Testis (tissue), 3 donors: ENCODE data around the gene GRM2. TPM values are rescaled to one million over a fixed set of nuclear protein-coding genes. Genes with fewer than 3 reads are reported as not detected.

ENCODE experiments used
- DNase-seq: peaks from one replicate; pipeline ENCODE4 v3.0.0-alpha.2; 2019
- H3K27ac ChIP-seq, 2 donors: fragments of 200-600 bp; sonication (generic); one replicate each; pipeline ENCODE4 v1.5.1; 2019
- H3K27me3 ChIP-seq: fragments of 200-600 bp; sonication (generic); one replicate; pipeline ENCODE4 v1.5.1; 2019
- H3K36me3 ChIP-seq: fragments of 200-600 bp; sonication (generic); one replicate; pipeline ENCODE4 v1.5.1; 2017; ENCODE audit warnings: low read depth; ENCODE audit errors: missing control alignments
- H3K4me1 ChIP-seq: fragments of 200-600 bp; sonication (generic); one replicate; pipeline ENCODE4 v1.5.1; 2019
- H3K4me3 ChIP-seq, 2 donors: fragments of 200-600 bp; sonication (generic); one replicate each; pipeline ENCODE4 v1.5.1; 2017 to 2019
- H3K9me3 ChIP-seq: fragments of 200-600 bp; sonication (generic); one replicate; pipeline ENCODE4 v1.5.1; 2017
- CTCF ChIP-seq, 3 experiments: fragments of 450-650 bp in 2 of 3; fragments of 200-600 bp in 1 of 3; sonication (generic) in 1 of 3; IDR thresholded peaks; one replicate each; pipeline ENCODE4 v1.5.1; 2016 to 2019; ENCODE audit warnings: antibody characterized with exemption in 3 of 3, mild to moderate bottlenecking in 2 of 3, moderate library complexity in 1 of 3
- POLR2A ChIP-seq: fragments of 450-650 bp; IDR thresholded peaks from one replicate; pipeline ENCODE4 v1.6.1; 2017; ENCODE audit warnings: antibody characterized with exemption, mild to moderate bottlenecking, moderate library complexity
- WGBS, 2 donors: methylation state at CpG; one replicate each; pipeline ENCODE4 v1.1.5; 2018; 5-methylcytosine and 5-hydroxymethylcytosine counted together
- intact Hi-C: fragments of 100-400 bp; cut with DNase I; formaldehyde crosslinking; loops from one replicate; pipeline ENCODE4 v1.15.1; 2023; ENCODE audit warnings: low total_unique reads
- polyA plus RNA-seq: library from polyadenylated mRNA; stranded (reverse); fragments of 350-450 nt; fragmentation: Illumina TruSeq; extraction: RNeasy Lipid Tissue Mini Kit (QIAGEN cat#74804); gene quantifications from one replicate; pipeline ENCODE4 v1.2.3, GENCODE V29; 2014; ENCODE audit warnings: low read depth, low replicate concordance; ENCODE audit not compliant: insufficient read depth
- total RNA-seq, 2 donors: library from RNA; depleted of rRNA; stranded (reverse); fragments of >200 nt; gene quantifications; one replicate each; pipeline ENCODE4 v1.2.3, GENCODE V29; 2016

Gene GRM2
- total and polyA plus RNA-seq, 3 donors from 2014 or later, result 10.7 to 34.7 (median 16.9) TPM

GRCh38 chr3:51671734-51672475, 35.0 kb upstream of the GRM2 start:
- TF ChIP-seq POLR2A (peak; percentile 4), CTCF (IDR thresholded peaks at IDR 0.05) (no peak)
- Histone ChIP-seq H3K4me1 (peaks cover 20% of the 10 kb centered on the region), H3K9me3 (no peaks in the 10 kb centered on the region), H3K36me3 (no peaks in the 10 kb centered on the region), H3K27me3 (no peaks in the 10 kb centered on the region), H3K4me3 (peak overlapping the region; percentile 76 to 99), H3K27ac (peak overlapping the region; percentile 83 to 92)
- peak; percentile 90 for DNase-seq
- intact Hi-C loops, result loop anchor here (5.0 kb wide), 1 partner anchor 170 kb away; the partner anchor contains the start of gene DCAF1
- WGBS, 2 donors, result 1 to 6% methylated on average over 14 to 40 of the region's 40 CpGs

GRCh38 chr3:51673181-51673801, 33.6 kb upstream of the GRM2 start:
- intact Hi-C loops, result loop anchor here (5.0 kb wide), 1 partner anchor 171 kb away; the partner anchor contains the start of gene DCAF1
- Histone ChIP-seq H3K27me3 (no peaks in the 10 kb centered on the region), H3K4me3 (no peak overlapping the region), H3K36me3 (no peaks in the 10 kb centered on the region), H3K4me1 (peaks cover 20% of the 10 kb centered on the region), H3K27ac (no peak overlapping the region), H3K9me3 (no peaks in the 10 kb centered on the region)
- WGBS, 2 donors, result 70% methylated on average over 4 of the region's 4 CpGs
- no peak for TF ChIP-seq POLR2A
- TF ChIP-seq CTCF (IDR thresholded peaks at IDR 0.05), result no peak
- no peak for DNase-seq

GRCh38 chr3:51673802-51674654, 32.8 kb upstream of the GRM2 start:
- H3K4me1 ChIP-seq, result peaks cover 20% of the 10 kb centered on the region

GRCh38 chr3:51675201-51675611, 31.7 kb upstream of the GRM2 start:
- H3K36me3 ChIP-seq, result no peaks in the 10 kb centered on the region
- WGBS, 2 donors, result 83 to 88% methylated on average over 1 to 2 of the region's 2 CpGs
- H3K4me1 ChIP-seq, result peaks cover 20% of the 10 kb centered on the region

More at GRCh38 chr3:51673802-51674654, 32.8 kb upstream of the GRM2 start:
- Histone ChIP-seq H3K4me3 (no peak overlapping the region), H3K27ac (no peak overlapping the region), H3K9me3 (no peaks in the 10 kb centered on the region), H3K36me3 (no peaks in the 10 kb centered on the region), H3K27me3 (no peaks in the 10 kb centered on the region)
- WGBS, 2 donors, result 89 to 95% methylated on average over 10 to 14 of the region's 14 CpGs
- DNase-seq, result no peak
- intact Hi-C loops, result loop anchor here (5.0 kb wide), 1 partner anchor 172 kb away; the partner anchor contains the start of gene DCAF1
- TF ChIP-seq POLR2A (no peak), CTCF (IDR thresholded peaks at IDR 0.05) (no peak)

More at GRCh38 chr3:51675201-51675611, 31.7 kb upstream of the GRM2 start:
- no peak overlapping the region for H3K27ac ChIP-seq
- TF ChIP-seq CTCF (IDR thresholded peaks at IDR 0.05), result no peak
- no peak for TF ChIP-seq POLR2A
- no peaks in the 10 kb centered on the region for H3K27me3 ChIP-seq
- H3K4me3 ChIP-seq, result no peak overlapping the region
- DNase-seq, result no peak
- intact Hi-C loops, result no loop called here
- H3K9me3 ChIP-seq, result no peaks in the 10 kb centered on the region
